Body of pancreas (tissue), 4 donors: ENCODE data around the gene WNT3A. TPM values are rescaled to one million over a fixed set of nuclear protein-coding genes. Genes with fewer than 3 reads are reported as not detected.
A peak's percentile ranks its signal among the peaks of the same experiment; 100 is the strongest.

Experiments used
- ATAC-seq: fragments of 150-250 bp; one replicate; pipeline ENCODE4 v1.9.1; 2016
- DNase-seq, 4 donors: peaks; one replicate each; pipeline ENCODE4 v3.0.0-alpha.2; 2019
- H3K27ac ChIP-seq, 4 donors: fragments of 200-600 bp; sonication (generic); 1 replicate in 3 of 4; 2 replicates in 1 of 4; pipeline versions ENCODE4 v1.5.1 to v1.6.1; 2016 to 2019; ENCODE audit warnings: mild to moderate bottlenecking in 1 of 4, mixed read lengths in 1 of 4, moderate library complexity in 1 of 4
- H3K27me3 ChIP-seq, 2 donors: fragments of 200-600 bp; sonication (generic); one replicate each; pipeline ENCODE4 v1.6.0; 2016; ENCODE audit warnings: mild to moderate bottlenecking in 1 of 2
- H3K36me3 ChIP-seq, 2 donors: fragments of 200-600 bp; sonication (generic); replicated peaks in 1 of 2; 2 replicates each; pipeline ENCODE4 v1.5.1; 2016; ENCODE audit warnings: low read depth in 2 of 2; ENCODE audit not compliant: insufficient read depth in 1 of 2
- H3K4me1 ChIP-seq: fragments of 200-600 bp; sonication (generic); one replicate; pipeline ENCODE4 v1.6.0; 2016
- H3K4me3 ChIP-seq, 2 donors: fragments of 200-600 bp; sonication (generic); 1 replicate in 1 of 2; 2 replicates in 1 of 2; pipeline ENCODE4 v1.5.1; 2016 to 2019
- H3K9me3 ChIP-seq, 3 donors: fragments of 200-600 bp; sonication (generic); 1 replicate in 2 of 3; 2 replicates in 1 of 3; pipeline ENCODE4 v1.5.1; 2016
- CTCF ChIP-seq, 7 experiments: fragments of 450-650 bp in 4 of 7; fragments of 200-600 bp in 3 of 7; sonication (generic) in 3 of 7; IDR thresholded peaks; one replicate each; pipeline ENCODE4 v1.5.1; 2016 to 2019; ENCODE audit warnings: antibody characterized with exemption in 7 of 7
- POLR2A ChIP-seq, 3 donors: fragments of 450-650 bp; IDR thresholded peaks; one replicate each; pipeline ENCODE4 v1.6.1; 2016; ENCODE audit warnings: antibody characterized with exemption in 3 of 3, mild to moderate bottlenecking in 2 of 3
- WGBS, 2 donors: methylation state at CpG; one replicate each; pipeline ENCODE4 v1.1.5; 2017; 5-methylcytosine and 5-hydroxymethylcytosine counted together
- intact Hi-C: fragments of 100-400 bp; cut with DNase I; formaldehyde crosslinking; loops from one replicate; pipeline ENCODE4 v1.15.1; 2023
- total RNA-seq, 2 donors: library from RNA; depleted of rRNA; stranded (reverse); fragments of >200 nt; gene quantifications; one replicate each; pipeline ENCODE4 v1.1.0, GENCODE V29; 2016

Gene WNT3A
- total RNA-seq, 2 donors from 2014 or later, result not detected

- DNase-seq, result peak in 1 of 4 donors; percentile 4
- TF ChIP-seq CTCF (IDR thresholded peaks at IDR 0.05), result no peak
- TF ChIP-seq POLR2A (IDR thresholded peaks at IDR 0.05), result no peak
Measured at GRCh38 chr1:228079013-228079412, 72.2 kb downstream of the WNT3A start.

GRCh38 chr1:228079601-228080263, 72.9 kb downstream of the WNT3A start:
- DNase-seq, result peak in 3 of 4 donors; percentile 4 to 13 (median 10)
- no peak for TF ChIP-seq CTCF (IDR thresholded peaks at IDR 0.05)

More at GRCh38 chr1:228079013-228079412, 72.2 kb downstream of the WNT3A start:
- Histone ChIP-seq H3K27me3 (no peaks in the 10 kb centered on the region), H3K4me1 (peaks cover 9% of the 10 kb centered on the region), H3K4me3 (no peak overlapping the region), H3K9me3 (no peaks in the 10 kb centered on the region), H3K27ac (no peak overlapping the region), H3K36me3 (no peaks in the 10 kb centered on the region)
- WGBS, 2 donors, result 91% methylated on average over 6 to 7 of the region's 7 CpGs
- no peak for ATAC-seq
- intact Hi-C loops, result no loop called here

GRCh38 chr1:228081144-228081543, 74.3 kb downstream of the WNT3A start:
- Histone ChIP-seq H3K4me3 (no peak overlapping the region), H3K27ac (peak overlapping the region in 1 of 4 donors; percentile 99), H3K9me3 (no peaks in the 10 kb centered on the region), H3K4me1 (peaks cover 31% of the 10 kb centered on the region), H3K27me3 (no peaks in the 10 kb centered on the region), H3K36me3 (no peaks in the 10 kb centered on the region)
- DNase-seq, result peak in 3 of 4 donors; percentile 5 to 12 (median 8)
- intact Hi-C loops, result no loop called here
- WGBS, 2 donors, result 59 to 74% methylated on average over 5 to 7 of the region's 7 CpGs
- no peak for TF ChIP-seq POLR2A (IDR thresholded peaks at IDR 0.05)
- no peak for ATAC-seq

More at GRCh38 chr1:228079601-228080263, 72.9 kb downstream of the WNT3A start:
- peaks cover 17% of the 10 kb centered on the region for H3K4me1 ChIP-seq
- H3K9me3 ChIP-seq, result no peaks in the 10 kb centered on the region
- H3K27me3 ChIP-seq, result no peaks in the 10 kb centered on the region
- no peak overlapping the region for H3K27ac ChIP-seq
- no peak for ATAC-seq
- no peaks in the 10 kb centered on the region for H3K36me3 ChIP-seq
- intact Hi-C loops, result no loop called here
- WGBS, 2 donors, result 78 to 93% methylated on average over 6 to 7 of the region's 7 CpGs
- H3K4me3 ChIP-seq, result no peak overlapping the region

- Histone ChIP-seq H3K36me3 (no peaks in the 10 kb centered on the region), H3K9me3 (no peaks in the 10 kb centered on the region), H3K27ac (peak overlapping the region; percentile 60 to 100 (median 100)), H3K4me3 (peak overlapping the region; percentile 68 to 91), H3K4me1 (peaks cover 36% of the 10 kb centered on the region), H3K27me3 (no peaks in the 10 kb centered on the region)
- intact Hi-C loops, result no loop called here
- peak in 2 of 4 donors; percentile 33 to 36 for DNase-seq
- ATAC-seq, result peak; percentile 8
- 9% methylated on average over 27 of the region's 31 CpGs; no CpG with 5 or more reads in 1 of the 2 donors for WGBS, 2 donors
- TF ChIP-seq CTCF (IDR thresholded peaks at IDR 0.05) (no peak), POLR2A (IDR thresholded peaks at IDR 0.05) (no peak)
Measured at GRCh38 chr1:228081578-228082213, 74.9 kb downstream of the WNT3A start.

GRCh38 chr1:228082214-228082917, 75.6 kb downstream of the WNT3A start, which contains the start of gene ARF1:
Gene ARF1 (plus strand): TSS chr1:228082708. CDS start chr1:228097115, 14,407 bp downstream.
- intact Hi-C loops, result no loop called here
- 0% methylated on average over 87 of the region's 87 CpGs; no CpG with 5 or more reads in 1 of the 2 donors for WGBS, 2 donors

More at GRCh38 chr1:228082214-228082917, 75.6 kb downstream of the WNT3A start, which contains the start of gene ARF1:
- Histone ChIP-seq H3K9me3 (no peaks in the 10 kb centered on the region), H3K27me3 (no peaks in the 10 kb centered on the region), H3K4me3 (peak within 1 kb of the TSS; percentile 77 to 91), H3K4me1 (peaks cover 43% of the 10 kb centered on the region), H3K27ac (peak within 1 kb of the TSS; percentile 99 to 100 (median 100)), H3K36me3 (no peaks in the 10 kb centered on the region)
- TF ChIP-seq CTCF (IDR thresholded peaks at IDR 0.05) (peak in 2 of 7 experiments; percentile 28 to 42), POLR2A (IDR thresholded peaks at IDR 0.05) (peak; percentile 75 to 92 (median 81))
- peak; percentile 93 for ATAC-seq
- peak; percentile 93 to 95 (median 94) for DNase-seq
